ENCODE results near the gene ITGA5. TPM values are rescaled to one million over a fixed set of nuclear protein-coding genes. Genes with fewer than 3 reads are reported as not detected.

The ITGA5 gene
- total RNA-seq, 1 donor = 401 TPM

GRCh38 chr12:54383041-54383609, 35.9 kb downstream of the ITGA5 start:
- Histone ChIP-seq H3K36me3 (ENCODE audit: insufficient read depth, low read length) (no peaks in the 10 kb centered on the region), H4K20me1 (ENCODE audit: insufficient read depth, low read length) (no peaks in the 10 kb centered on the region), H3K4me2 (ENCODE audit: insufficient read depth, low read length) (peak overlapping the region; percentile 49), H3K79me2 (ENCODE audit: insufficient read depth, low read length) (no peaks in the 10 kb centered on the region), H3K27me3 (ENCODE audit: insufficient read depth, low read length) (no peaks in the 10 kb centered on the region), H3K27ac (ENCODE audit: low read depth, low read length) (peak overlapping the region; percentile 83), H3K4me3 (ENCODE audit: insufficient read depth, low read length) (no peak overlapping the region), H3K9me3 (ENCODE audit: low read depth, low read length) (no peaks in the 10 kb centered on the region), H2AFZ (ENCODE audit: low read length) (peak overlapping the region; percentile 46), H3K4me1 (ENCODE audit: insufficient read depth, low read length) (peaks cover 18% of the 10 kb centered on the region)
- no peak for TF ChIP-seq CTCF (IDR thresholded peaks at IDR 0.05; ENCODE audit: extremely low read depth, low read depth, low read length)
- DNase-seq (ENCODE audit: insufficient read length, low spot score, missing footprints) = peak; percentile 99

DNA sequence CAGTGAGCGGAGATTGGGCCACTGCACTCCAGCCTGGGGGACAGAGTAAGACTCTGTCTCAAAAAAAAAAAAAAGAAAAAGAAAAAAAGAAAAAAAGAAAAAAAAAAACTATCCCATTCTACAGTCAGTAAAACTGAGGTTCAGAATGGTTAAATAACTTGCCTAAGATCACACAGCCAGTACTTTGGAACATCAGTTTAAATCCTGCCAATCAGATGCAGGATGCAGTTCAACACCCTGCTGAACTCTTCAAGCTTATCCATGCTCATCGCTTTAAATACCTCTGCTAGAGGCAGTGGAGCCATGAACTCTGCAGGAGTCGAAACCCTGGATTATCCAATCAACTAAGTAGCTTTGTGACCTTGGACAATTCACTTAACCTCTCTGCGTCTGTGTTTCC, 37.9 kb downstream of the ITGA5 start:
- no peaks in the 10 kb centered on the region for H3K79me2 ChIP-seq (ENCODE audit: insufficient read depth, low read length)

DNA sequence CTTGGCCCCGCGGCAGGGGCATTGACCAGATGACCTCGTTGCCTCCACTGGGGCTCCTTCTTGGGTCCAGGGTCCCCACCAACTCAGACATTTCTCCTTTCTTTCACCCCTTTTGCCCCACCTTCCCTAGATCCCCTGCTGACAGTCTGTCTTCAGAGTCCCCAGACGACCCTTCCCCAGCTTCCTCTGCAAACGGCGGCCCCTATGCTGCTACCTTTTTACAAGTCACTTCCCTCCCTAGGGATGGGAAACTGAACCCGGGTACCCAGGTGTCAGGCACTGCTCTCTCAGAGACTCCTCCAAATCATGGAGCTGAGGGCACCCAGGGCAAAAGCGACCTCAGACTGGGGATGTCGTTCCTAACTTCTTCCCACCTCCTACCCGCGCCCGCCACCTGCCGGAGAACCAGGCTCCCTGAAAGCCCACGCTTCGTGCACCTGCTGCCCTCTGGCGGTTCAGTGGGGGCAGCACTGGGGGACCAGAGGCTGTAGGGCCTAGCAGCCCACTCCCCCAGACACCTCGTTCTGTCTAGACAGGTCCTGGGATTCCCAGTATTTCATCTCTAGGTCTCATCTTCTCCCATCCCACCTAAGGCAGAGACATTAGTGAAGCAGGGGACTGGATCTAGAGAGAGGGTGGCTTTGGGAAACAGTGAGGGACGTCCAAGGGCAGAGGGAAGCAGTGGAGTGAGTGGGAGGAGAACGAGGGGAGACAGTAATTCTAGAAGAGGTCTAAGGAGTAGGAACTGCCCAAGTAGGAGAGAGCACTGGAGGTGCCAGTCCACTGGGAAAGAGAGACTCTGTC, 39.5 kb downstream of the ITGA5 start:
- Histone ChIP-seq H3K79me2 (ENCODE audit: insufficient read depth, low read length) (no peaks in the 10 kb centered on the region), H2AFZ (ENCODE audit: low read length) (peak overlapping the region; percentile 58)
- peak; percentile 100 for TF ChIP-seq CTCF (IDR thresholded peaks at IDR 0.05; ENCODE audit: extremely low read depth, low read depth, low read length)

More for the DNA sequence above, 37.9 kb downstream of the ITGA5 start:
- Histone ChIP-seq H3K27me3 (ENCODE audit: insufficient read depth, low read length) (no peaks in the 10 kb centered on the region), H3K4me2 (ENCODE audit: insufficient read depth, low read length) (no peak overlapping the region), H2AFZ (ENCODE audit: low read length) (no peak overlapping the region), H3K27ac (ENCODE audit: low read depth, low read length) (no peak overlapping the region), H4K20me1 (ENCODE audit: insufficient read depth, low read length) (no peaks in the 10 kb centered on the region), H3K9me3 (ENCODE audit: low read depth, low read length) (no peaks in the 10 kb centered on the region), H3K36me3 (ENCODE audit: insufficient read depth, low read length) (no peaks in the 10 kb centered on the region), H3K4me3 (ENCODE audit: insufficient read depth, low read length) (no peak overlapping the region), H3K4me1 (ENCODE audit: insufficient read depth, low read length) (peaks cover 18% of the 10 kb centered on the region)
- TF ChIP-seq CTCF (IDR thresholded peaks at IDR 0.05; ENCODE audit: extremely low read depth, low read depth, low read length) = no peak
- DNase-seq (ENCODE audit: insufficient read length, low spot score, missing footprints) = no peak

GRCh38 chr12:54378796-54379397, 40.2 kb downstream of the ITGA5 start:
- Histone ChIP-seq H3K4me2 (ENCODE audit: insufficient read depth, low read length) (peak overlapping the region; percentile 80), H3K4me1 (ENCODE audit: insufficient read depth, low read length) (peaks cover 14% of the 10 kb centered on the region), H3K4me3 (ENCODE audit: insufficient read depth, low read length) (peak overlapping the region; percentile 66), H3K27ac (ENCODE audit: low read depth, low read length) (peak overlapping the region; percentile 6), H3K27me3 (ENCODE audit: insufficient read depth, low read length) (no peaks in the 10 kb centered on the region), H3K9me3 (ENCODE audit: low read depth, low read length) (no peaks in the 10 kb centered on the region), H3K36me3 (ENCODE audit: insufficient read depth, low read length) (no peaks in the 10 kb centered on the region), H2AFZ (ENCODE audit: low read length) (peak overlapping the region; percentile 58), H3K79me2 (ENCODE audit: insufficient read depth, low read length) (no peaks in the 10 kb centered on the region), H4K20me1 (ENCODE audit: insufficient read depth, low read length) (no peaks in the 10 kb centered on the region)
- TF ChIP-seq CTCF (IDR thresholded peaks at IDR 0.05; ENCODE audit: extremely low read depth, low read depth, low read length) = no peak
- DNase-seq (ENCODE audit: insufficient read length, low spot score, missing footprints) = peak; percentile 98

More for the DNA sequence above, 39.5 kb downstream of the ITGA5 start:
- H3K27ac ChIP-seq (ENCODE audit: low read depth, low read length) = peak overlapping the region; percentile 6
- H3K4me3 ChIP-seq (ENCODE audit: insufficient read depth, low read length) = peak overlapping the region; percentile 66
- peaks cover 16% of the 10 kb centered on the region for H3K4me1 ChIP-seq (ENCODE audit: insufficient read depth, low read length)
- H4K20me1 ChIP-seq (ENCODE audit: insufficient read depth, low read length) = no peaks in the 10 kb centered on the region
- peak overlapping the region; percentile 80 for H3K4me2 ChIP-seq (ENCODE audit: insufficient read depth, low read length)
- no peaks in the 10 kb centered on the region for H3K27me3 ChIP-seq (ENCODE audit: insufficient read depth, low read length)
- H3K9me3 ChIP-seq (ENCODE audit: low read depth, low read length) = no peaks in the 10 kb centered on the region
- peak; percentile 99 for DNase-seq (ENCODE audit: insufficient read length, low spot score, missing footprints)
- no peaks in the 10 kb centered on the region for H3K36me3 ChIP-seq (ENCODE audit: insufficient read depth, low read length)
